Uterus (tissue), 4 donors: ENCODE data around the gene HOXC12. TPM values are rescaled to one million over a fixed set of nuclear protein-coding genes. Genes with fewer than 3 reads are reported as not detected.
A peak's percentile ranks its signal among the peaks of the same experiment; 100 is the strongest.

Source experiments
- DNase-seq, 2 donors: peaks; one replicate each; pipeline ENCODE4 v3.0.0-alpha.2; 2019 to 2020
- H3K27ac ChIP-seq, 2 donors: fragments of 200-600 bp; sonication (generic); 1 replicate in 1 of 2; 2 replicates in 1 of 2; pipeline ENCODE4 v1.5.1; 2016 to 2018
- H3K27me3 ChIP-seq, 2 donors: fragments of 200-600 bp; sonication (generic); one replicate each; pipeline ENCODE4 v1.5.1; 2018 to 2019; ENCODE audit warnings: control low read depth in 1 of 2
- H3K36me3 ChIP-seq, 2 donors: fragments of 200-600 bp; sonication (generic); one replicate each; pipeline ENCODE4 v1.5.1; 2019; ENCODE audit warnings: control low read depth in 1 of 2
- H3K4me1 ChIP-seq, 2 donors: fragments of 200-600 bp; sonication (generic); one replicate each; pipeline ENCODE4 v1.5.1; 2018 to 2019; ENCODE audit warnings: control low read depth in 1 of 2
- H3K4me3 ChIP-seq, 2 donors: fragments of 200-600 bp; sonication (generic); 1 replicate in 1 of 2; 2 replicates in 1 of 2; pipeline ENCODE4 v1.5.1; 2018 to 2019; ENCODE audit warnings: mild to moderate bottlenecking in 1 of 2
- H3K9me3 ChIP-seq, 2 donors: fragments of 200-600 bp; sonication (generic); one replicate each; pipeline ENCODE4 v1.5.1; 2019; ENCODE audit warnings: control low read depth in 1 of 2
- POLR2A ChIP-seq, 2 donors: fragments of 450-650 bp; IDR thresholded peaks; one replicate each; pipeline ENCODE4 v1.6.1; 2016; ENCODE audit warnings: antibody characterized with exemption in 2 of 2, mild to moderate bottlenecking in 1 of 2, moderate library complexity in 1 of 2
- intact Hi-C: fragments of 100-400 bp; cut with DNase I; formaldehyde crosslinking; loops from one replicate; pipeline ENCODE4 v1.15.1; 2023; ENCODE audit warnings: low total_unique reads
- total RNA-seq, 4 donors: library from RNA; depleted of rRNA in 3 of 4; stranded (reverse); fragments of >200 nt in 3 of 4; gene quantifications; one replicate each; pipeline versions ENCODE4 v1.1.0 to v1.2.4, GENCODE V29; 2014 to 2023
- TF ChIP-seq, protein P1 (sequence below), 4 experiments: fragments of 200-600 bp in 2 of 4; fragments of 450-650 bp in 2 of 4; sonication (generic) in 2 of 4; IDR thresholded peaks; one replicate each; pipeline ENCODE4 v1.5.1; 2016 to 2019; ENCODE audit warnings: antibody characterized with exemption in 4 of 4, mild to moderate bottlenecking in 2 of 4, moderate library complexity in 1 of 4
- donor health status: DM: yes; HTN: yes; CAD: no.

HOXC12 gene
- total RNA-seq, 4 donors from 2014 or later, result not detected

- H3K27ac ChIP-seq, result no peak overlapping the region
- H3K27me3 ChIP-seq, result peaks cover 35 to 87% of the 10 kb centered on the region in 2 donors
- TF ChIP-seq POLR2A (IDR thresholded peaks at IDR 0.05), result no peak
- TF ChIP-seq, protein P1, sequence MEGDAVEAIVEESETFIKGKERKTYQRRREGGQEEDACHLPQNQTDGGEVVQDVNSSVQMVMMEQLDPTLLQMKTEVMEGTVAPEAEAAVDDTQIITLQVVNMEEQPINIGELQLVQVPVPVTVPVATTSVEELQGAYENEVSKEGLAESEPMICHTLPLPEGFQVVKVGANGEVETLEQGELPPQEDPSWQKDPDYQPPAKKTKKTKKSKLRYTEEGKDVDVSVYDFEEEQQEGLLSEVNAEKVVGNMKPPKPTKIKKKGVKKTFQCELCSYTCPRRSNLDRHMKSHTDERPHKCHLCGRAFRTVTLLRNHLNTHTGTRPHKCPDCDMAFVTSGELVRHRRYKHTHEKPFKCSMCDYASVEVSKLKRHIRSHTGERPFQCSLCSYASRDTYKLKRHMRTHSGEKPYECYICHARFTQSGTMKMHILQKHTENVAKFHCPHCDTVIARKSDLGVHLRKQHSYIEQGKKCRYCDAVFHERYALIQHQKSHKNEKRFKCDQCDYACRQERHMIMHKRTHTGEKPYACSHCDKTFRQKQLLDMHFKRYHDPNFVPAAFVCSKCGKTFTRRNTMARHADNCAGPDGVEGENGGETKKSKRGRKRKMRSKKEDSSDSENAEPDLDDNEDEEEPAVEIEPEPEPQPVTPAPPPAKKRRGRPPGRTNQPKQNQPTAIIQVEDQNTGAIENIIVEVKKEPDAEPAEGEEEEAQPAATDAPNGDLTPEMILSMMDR (IDR thresholded peaks at IDR 0.05), result no peak
- no peaks in the 10 kb centered on the region for H3K4me1 ChIP-seq
- intact Hi-C loops, result no loop called here
- no peak overlapping the region for H3K4me3 ChIP-seq
- H3K9me3 ChIP-seq, result no peaks in the 10 kb centered on the region
- peak in 1 of 2 donors; percentile 10 for DNase-seq
- no peaks in the 10 kb centered on the region for H3K36me3 ChIP-seq
Observed at GRCh38 chr12:53956914-53957536, 2.3 kb downstream of the HOXC12 start.

GRCh38 chr12:53958128-53958527 lies 3.4 kb downstream of the HOXC12 start:
- intact Hi-C loops, result no loop called here
- no peak for DNase-seq
- H3K27me3 ChIP-seq, result peaks cover 35 to 88% of the 10 kb centered on the region in 2 donors
- no peak overlapping the region for H3K27ac ChIP-seq
- H3K4me1 ChIP-seq, result no peaks in the 10 kb centered on the region
- TF ChIP-seq, protein P1 (IDR thresholded peaks at IDR 0.05), result no peak
- TF ChIP-seq POLR2A (IDR thresholded peaks at IDR 0.05), result no peak
- H3K36me3 ChIP-seq, result no peaks in the 10 kb centered on the region
- no peaks in the 10 kb centered on the region for H3K9me3 ChIP-seq
- no peak overlapping the region for H3K4me3 ChIP-seq

DNA sequence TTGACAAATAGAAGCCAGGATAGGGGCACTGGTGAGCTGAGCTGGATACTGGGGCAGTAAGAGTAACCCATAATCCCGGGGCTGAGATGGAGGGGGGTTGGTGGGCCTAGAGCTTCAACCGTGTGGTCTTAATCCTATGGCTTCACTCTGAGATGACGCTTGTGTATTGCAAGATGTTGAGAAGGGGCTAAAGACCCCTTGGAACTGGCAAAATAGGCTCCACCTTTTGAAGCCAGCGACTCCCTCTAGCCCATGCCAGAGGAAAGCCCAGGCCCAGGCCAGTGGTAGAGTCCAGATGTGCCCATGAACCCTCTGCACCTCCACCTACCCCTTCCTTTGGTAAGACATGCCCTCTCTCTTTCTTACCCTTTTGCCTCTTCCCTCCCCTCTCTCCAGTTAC lies 4.6 kb downstream of the HOXC12 start:
- Histone ChIP-seq H3K27me3 (peaks cover 37 to 87% of the 10 kb centered on the region in 2 donors), H3K4me3 (no peak overlapping the region), H3K9me3 (no peaks in the 10 kb centered on the region), H3K36me3 (no peaks in the 10 kb centered on the region), H3K27ac (no peak overlapping the region), H3K4me1 (no peaks in the 10 kb centered on the region)
- TF ChIP-seq POLR2A (IDR thresholded peaks at IDR 0.05), result no peak
- TF ChIP-seq, protein P1 (IDR thresholded peaks at IDR 0.05), result no peak
- DNase-seq, result no peak
- intact Hi-C loops, result no loop called here

GRCh38 chr12:53960187-53961024 lies 5.7 kb downstream of the HOXC12 start:
- Histone ChIP-seq H3K27ac (no peak overlapping the region), H3K4me1 (no peaks in the 10 kb centered on the region), H3K36me3 (no peaks in the 10 kb centered on the region), H3K4me3 (no peak overlapping the region), H3K9me3 (no peaks in the 10 kb centered on the region), H3K27me3 (peaks cover 29 to 90% of the 10 kb centered on the region in 2 donors)
- intact Hi-C loops, result no loop called here
- peak in 1 of 2 donors; percentile 14 for DNase-seq
- TF ChIP-seq POLR2A (IDR thresholded peaks at IDR 0.05), result no peak
- TF ChIP-seq, protein P1 (IDR thresholded peaks at IDR 0.05), result no peak
